Prostate gland (tissue), 2 donors: Measurements from ENCODE around the gene CYP4F8. TPM values are rescaled to one million over a fixed set of nuclear protein-coding genes. Genes with fewer than 3 reads are reported as not detected.
A peak's percentile ranks its signal among the peaks of the same experiment; 100 is the strongest.

Experiments
- DNase-seq: peaks from one replicate; pipeline ENCODE4 v3.0.0-alpha.2; 2019; ENCODE audit warnings: low spot score
- H3K27ac ChIP-seq, 2 donors: fragments of 200-600 bp; sonication (generic); 2 replicates each; pipeline ENCODE4 v1.5.1; 2017 to 2019
- H3K27me3 ChIP-seq: fragments of 200-600 bp; sonication (generic); replicated peaks from 2 replicates; pipeline ENCODE4 v1.5.1; 2019; ENCODE audit not compliant: insufficient read depth
- H3K36me3 ChIP-seq, 2 donors: fragments of 200-600 bp; sonication (generic); 1 replicate in 1 of 2; 2 replicates in 1 of 2; pipeline versions ENCODE4 v1.5.1 to v1.8.1; 2017 to 2019
- H3K4me1 ChIP-seq: fragments of 200-600 bp; sonication (generic); replicated peaks from 2 replicates; pipeline ENCODE4 v1.5.1; 2019
- H3K4me3 ChIP-seq, 2 donors: fragments of 200-600 bp; sonication (generic); 2 replicates each; pipeline ENCODE4 v1.5.1; 2017 to 2019
- H3K9me3 ChIP-seq: fragments of 200-600 bp; sonication (generic); 2 replicates; pipeline ENCODE4 v1.5.1; 2017
- CTCF ChIP-seq, 4 experiments: fragments of 200-600 bp in 2 of 4; fragments of 450-650 bp in 2 of 4; sonication (generic) in 2 of 4; IDR thresholded peaks; 1 replicate in 3 of 4; 2 replicates in 1 of 4; pipeline ENCODE4 v1.5.1; 2016 to 2019; ENCODE audit warnings: antibody characterized with exemption in 4 of 4, mild to moderate bottlenecking in 2 of 4, moderate library complexity in 2 of 4
- POLR2A ChIP-seq: fragments of 450-650 bp; IDR thresholded peaks from one replicate; pipeline ENCODE4 v1.6.1; 2016; ENCODE audit warnings: antibody characterized with exemption, mild to moderate bottlenecking
- POLR2AphosphoS5 ChIP-seq: sonication (generic); formaldehyde crosslinking; IDR thresholded peaks from one replicate; pipeline ENCODE4 v1.6.1; 2017; ENCODE audit warnings: antibody characterized with exemption
- WGBS: methylation state at CpG from one replicate; pipeline ENCODE4 v1.1.5; 2018; 5-methylcytosine and 5-hydroxymethylcytosine counted together
- intact Hi-C: fragments of 100-400 bp; cut with DNase I; formaldehyde crosslinking; loops from one replicate; pipeline ENCODE4 v1.14.2; 2022
- total RNA-seq, 2 donors: library from RNA; depleted of rRNA; stranded (reverse); fragments of >200 nt; gene quantifications; one replicate each; pipeline ENCODE4 v1.1.0, GENCODE V29; 2016

The CYP4F8 gene
- total RNA-seq, 2 donors from 2014 or later = 14.9 to 67.3 TPM

- intact Hi-C loops = no loop called here
- H3K27ac ChIP-seq = no peak overlapping the region
- no peaks in the 10 kb centered on the region for H3K27me3 ChIP-seq
- TF ChIP-seq CTCF (IDR thresholded peaks at IDR 0.05) (no peak), POLR2A (no peak), POLR2AphosphoS5 (no peak)
- no peak for DNase-seq
- WGBS = 83% methylated on average over 8 of the region's 8 CpGs
- H3K4me3 ChIP-seq = no peak overlapping the region
- H3K4me1 ChIP-seq = no peaks in the 10 kb centered on the region
- no peaks in the 10 kb centered on the region for H3K36me3 ChIP-seq
- H3K9me3 ChIP-seq = no peaks in the 10 kb centered on the region
Measured at GRCh38 chr19:15609261-15609660, 5.8 kb upstream of the CYP4F8 start.

- DNase-seq = no peak
- no peak overlapping the region for H3K4me3 ChIP-seq
- TF ChIP-seq POLR2AphosphoS5 (peak; percentile 56), CTCF (IDR thresholded peaks at IDR 0.05) (no peak), POLR2A (no peak)
- H3K9me3 ChIP-seq = no peaks in the 10 kb centered on the region
- H3K27ac ChIP-seq = no peak overlapping the region
- H3K36me3 ChIP-seq = no peaks in the 10 kb centered on the region
- 31% methylated on average over 5 of the region's 5 CpGs for WGBS
- H3K27me3 ChIP-seq = no peaks in the 10 kb centered on the region
- H3K4me1 ChIP-seq = no peaks in the 10 kb centered on the region
- intact Hi-C loops = no loop called here
Measured at GRCh38 chr19:15612342-15612741, 2.7 kb upstream of the CYP4F8 start.

- Histone ChIP-seq H3K27ac (no peak overlapping the region), H3K9me3 (no peaks in the 10 kb centered on the region), H3K4me3 (no peak overlapping the region), H3K36me3 (no peaks in the 10 kb centered on the region), H3K27me3 (no peaks in the 10 kb centered on the region), H3K4me1 (no peaks in the 10 kb centered on the region)
- intact Hi-C loops = no loop called here
- DNase-seq = no peak
- TF ChIP-seq CTCF (IDR thresholded peaks at IDR 0.05) (no peak), POLR2A (no peak), POLR2AphosphoS5 (no peak)
- WGBS = 91% methylated on average over 3 of the region's 3 CpGs
Measured at GRCh38 chr19:15613338-15613737, 1.7 kb upstream of the CYP4F8 start.

GRCh38 chr19:15615526-15615925 lies 508 bp downstream of the CYP4F8 start:
- H3K4me1 ChIP-seq = no peaks in the 10 kb centered on the region
- H3K4me3 ChIP-seq = no peak overlapping the region
- H3K36me3 ChIP-seq = no peaks in the 10 kb centered on the region
- TF ChIP-seq POLR2A (no peak), CTCF (IDR thresholded peaks at IDR 0.05) (no peak), POLR2AphosphoS5 (no peak)
- WGBS = 69% methylated on average over 14 of the region's 14 CpGs
- intact Hi-C loops = no loop called here
- no peak overlapping the region for H3K27ac ChIP-seq
- no peak for DNase-seq
- no peaks in the 10 kb centered on the region for H3K27me3 ChIP-seq
- no peaks in the 10 kb centered on the region for H3K9me3 ChIP-seq

GRCh38 chr19:15616183-15616582 lies 1.2 kb downstream of the CYP4F8 start:
- Histone ChIP-seq H3K4me1 (no peaks in the 10 kb centered on the region), H3K27me3 (no peaks in the 10 kb centered on the region), H3K4me3 (no peak overlapping the region), H3K36me3 (no peaks in the 10 kb centered on the region), H3K9me3 (no peaks in the 10 kb centered on the region), H3K27ac (no peak overlapping the region)
- DNase-seq = no peak
- 96% methylated on average over 4 of the region's 4 CpGs for WGBS
- intact Hi-C loops = no loop called here
- no peak for TF ChIP-seq CTCF (IDR thresholded peaks at IDR 0.05)
- TF ChIP-seq POLR2A = no peak
- TF ChIP-seq POLR2AphosphoS5 = no peak
